ENCODE measurements around the gene DIP2B.

GRCh38 chr12:50557421-50557820, 52.6 kb downstream of the DIP2B start:
- TF ChIP-seq CTCF (IDR thresholded peaks at IDR 0.05) (no peak), REST (IDR thresholded peaks at IDR 0.05; ENCODE audit: insufficient read depth in 1 of 2, low read depth in 2 of 2, low read length in 1 of 2) (no peak)

Data from Panc1 (cell line).